Esophagus squamous epithelium (tissue), 5 donors: ENCODE measurements around the gene TGFB1. TPM values are rescaled to one million over a fixed set of nuclear protein-coding genes. Genes with fewer than 3 reads are reported as not detected.

ENCODE experiments used
- DNase-seq: peaks from one replicate; lab custom pipeline; 2025; lab: John Stamatoyannopoulos, UW
- H3K27ac ChIP-seq, 4 donors: fragments of 200-600 bp; sonication (generic); one replicate each; pipeline ENCODE4 v1.5.1; 2016 to 2019; ENCODE audit warnings: mild to moderate bottlenecking in 1 of 4
- H3K27me3 ChIP-seq, 4 donors: fragments of 200-600 bp; sonication (generic); 1 replicate in 3 of 4; 2 replicates in 1 of 4; pipeline versions ENCODE4 v1.5.1 to v1.6.0; 2017 to 2021; ENCODE audit warnings: antibody characterized with exemption in 1 of 4
- H3K36me3 ChIP-seq, 3 donors: fragments of 200-600 bp; sonication (generic); one replicate each; pipeline ENCODE4 v1.5.1; 2016 to 2019
- H3K4me1 ChIP-seq, 3 donors: fragments of 200-600 bp; sonication (generic); one replicate each; pipeline ENCODE4 v1.5.1; 2017 to 2019
- H3K4me3 ChIP-seq, 4 donors: fragments of 200-600 bp; sonication (generic); 1 replicate in 3 of 4; 2 replicates in 1 of 4; pipeline ENCODE4 v1.5.1; 2016 to 2019; ENCODE audit warnings: mild to moderate bottlenecking in 2 of 4, moderate library complexity in 1 of 4
- H3K9me3 ChIP-seq, 3 donors: fragments of 200-600 bp; sonication (generic); one replicate each; pipeline ENCODE4 v1.5.1; 2016 to 2019
- CTCF ChIP-seq, 6 experiments: fragments of 450-650 bp in 4 of 6; fragments of 200-600 bp in 2 of 6; sonication (generic) in 2 of 6; IDR thresholded peaks; one replicate each; pipeline ENCODE4 v1.5.1; 2016 to 2019; ENCODE audit warnings: antibody characterized with exemption in 6 of 6, mild to moderate bottlenecking in 4 of 6, moderate library complexity in 4 of 6
- POLR2A ChIP-seq, 4 donors: fragments of 450-650 bp; IDR thresholded peaks; one replicate each; pipeline ENCODE4 v1.6.1; 2017; ENCODE audit warnings: antibody characterized with exemption in 4 of 4, mild to moderate bottlenecking in 4 of 4, moderate library complexity in 3 of 4
- WGBS, 2 donors: methylation state at CpG; one replicate each; pipeline ENCODE4 v1.1.5; 2018; 5-methylcytosine and 5-hydroxymethylcytosine counted together
- intact Hi-C: fragments of 100-400 bp; cut with DNase I; formaldehyde crosslinking; loops from one replicate; pipeline ENCODE4 v1.15.0; 2022
- total RNA-seq, 4 donors: library from RNA; depleted of rRNA; stranded (reverse); fragments of >200 nt; gene quantifications; one replicate each; pipeline ENCODE4 v1.1.0, GENCODE V29; 2016
- donor health status: DM: yes; HTN: yes; CAD: no.

TGFB1 gene
- total RNA-seq, 4 donors from 2014 or later = 13.6 to 36.2 (median 31.9) TPM

GRCh38 chr19:41323430-41324125 lies 30.1 kb downstream of the TGFB1 start:
- Histone ChIP-seq H3K4me1 (peaks cover 50 to 77% (median 68%) of the 10 kb centered on the region in 3 donors), H3K27me3 (no peaks in the 10 kb centered on the region), H3K36me3 (peaks cover 14 to 47% (median 21%) of the 10 kb centered on the region in 3 donors), H3K4me3 (no peak overlapping the region), H3K27ac (peak overlapping the region; percentile 59 to 93 (median 87)), H3K9me3 (no peaks in the 10 kb centered on the region)
- no peak for DNase-seq
- TF ChIP-seq CTCF (IDR thresholded peaks at IDR 0.05) = no peak
- TF ChIP-seq POLR2A (IDR thresholded peaks at IDR 0.05) = no peak
- intact Hi-C loops = no loop called here
- WGBS, 2 donors = 27 to 44% methylated on average over 4 to 5 of the region's 16 CpGs

GRCh38 chr19:41323023-41323422 lies 30.7 kb downstream of the TGFB1 start:
- no peaks in the 10 kb centered on the region for H3K9me3 ChIP-seq
- no peak for TF ChIP-seq CTCF (IDR thresholded peaks at IDR 0.05)
- no peak for TF ChIP-seq POLR2A (IDR thresholded peaks at IDR 0.05)
- H3K27me3 ChIP-seq = no peaks in the 10 kb centered on the region
- peaks cover 44 to 71% (median 63%) of the 10 kb centered on the region in 3 donors for H3K4me1 ChIP-seq
- 50 to 69% methylated on average over 5 to 7 of the region's 7 CpGs for WGBS, 2 donors
- peaks cover 14 to 52% (median 27%) of the 10 kb centered on the region in 3 donors for H3K36me3 ChIP-seq
- peak overlapping the region; percentile 59 to 93 (median 87) for H3K27ac ChIP-seq
- no peak for DNase-seq
- no peak overlapping the region for H3K4me3 ChIP-seq
- intact Hi-C loops = no loop called here

- Histone ChIP-seq H3K4me3 (no peak overlapping the region), H3K27ac (peak overlapping the region; percentile 59 to 93 (median 87)), H3K36me3 (peaks cover 14 to 58% (median 27%) of the 10 kb centered on the region in 3 donors), H3K9me3 (no peaks in the 10 kb centered on the region), H3K27me3 (no peaks in the 10 kb centered on the region), H3K4me1 (peaks cover 39 to 65% (median 58%) of the 10 kb centered on the region in 3 donors)
- intact Hi-C loops = no loop called here
- 94 to 97% methylated on average over 8 to 9 of the region's 11 CpGs for WGBS, 2 donors
- no peak for DNase-seq
- TF ChIP-seq POLR2A (IDR thresholded peaks at IDR 0.05) = no peak
- TF ChIP-seq CTCF (IDR thresholded peaks at IDR 0.05) = no peak
These were observed 31.3 kb downstream of the TGFB1 start for GRCh38 chr19:41322451-41322850.

GRCh38 chr19:41321600-41322270 lies 32.0 kb downstream of the TGFB1 start:
- Histone ChIP-seq H3K4me3 (no peak overlapping the region), H3K27me3 (no peaks in the 10 kb centered on the region), H3K4me1 (peaks cover 31 to 58% (median 52%) of the 10 kb centered on the region in 3 donors), H3K9me3 (no peaks in the 10 kb centered on the region), H3K36me3 (peaks cover 16 to 65% (median 29%) of the 10 kb centered on the region in 3 donors), H3K27ac (peak overlapping the region; percentile 59 to 93 (median 87))
- no peak for DNase-seq
- 72 to 85% methylated on average over 6 to 7 of the region's 10 CpGs for WGBS, 2 donors
- TF ChIP-seq CTCF (IDR thresholded peaks at IDR 0.05) (peak in 5 of 6 experiments; percentile 7 to 48 (median 39)), POLR2A (IDR thresholded peaks at IDR 0.05) (no peak)
- intact Hi-C loops = no loop called here

- Histone ChIP-seq H3K4me3 (no peak overlapping the region), H3K27ac (peak overlapping the region in 3 of 4 donors; percentile 85 to 93 (median 89)), H3K36me3 (peaks cover 21 to 71% (median 34%) of the 10 kb centered on the region in 3 donors), H3K4me1 (peaks cover 26 to 53% (median 46%) of the 10 kb centered on the region in 3 donors), H3K9me3 (no peaks in the 10 kb centered on the region), H3K27me3 (no peaks in the 10 kb centered on the region)
- intact Hi-C loops = no loop called here
- TF ChIP-seq POLR2A (IDR thresholded peaks at IDR 0.05) = no peak
- TF ChIP-seq CTCF (IDR thresholded peaks at IDR 0.05) = no peak
- no peak for DNase-seq
- 77 to 92% methylated on average over 2 to 6 of the region's 7 CpGs for WGBS, 2 donors
These were observed 32.5 kb downstream of the TGFB1 start for GRCh38 chr19:41321204-41321599.
